CD4-positive, alpha-beta T cell treated with Interleukin-15 for 4 hours (primary cell): ENCODE results near the gene SIX1.

Source experiments
- DNase-seq: peaks from one replicate; pipeline ENCODE4 v3.0.0-alpha.2; 2020; ENCODE audit warnings: low spot score

SIX1 gene

GRCh38 chr14:60648934-60649874 lies at the start of gene SIX1:
Gene SIX1, minus strand, starts transcription at chr14:60649477. Its CDS starts 288 bp downstream, at chr14:60649189.
- DNase-seq: no peak

DNA sequence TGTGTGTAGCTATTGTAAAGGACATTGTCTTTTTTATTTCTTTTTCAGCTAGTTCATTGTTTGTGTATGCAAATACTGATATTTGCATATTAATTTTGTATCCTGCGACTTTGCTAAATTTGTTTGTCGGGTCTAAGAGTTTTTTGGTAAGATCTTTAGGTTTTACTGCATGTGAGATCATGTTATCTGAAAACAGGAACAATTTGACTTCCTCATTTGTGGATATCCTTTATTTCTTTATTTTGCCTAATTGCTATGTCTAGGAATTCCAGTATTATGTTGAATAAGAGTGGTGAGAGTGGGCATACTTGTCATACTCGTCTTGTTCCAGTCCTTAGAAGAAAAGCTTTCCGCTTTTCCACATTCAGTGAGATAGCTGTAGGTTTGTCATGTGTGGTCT lies 46.0 kb upstream of the SIX1 start:
- DNase-seq: no peak

DNA sequence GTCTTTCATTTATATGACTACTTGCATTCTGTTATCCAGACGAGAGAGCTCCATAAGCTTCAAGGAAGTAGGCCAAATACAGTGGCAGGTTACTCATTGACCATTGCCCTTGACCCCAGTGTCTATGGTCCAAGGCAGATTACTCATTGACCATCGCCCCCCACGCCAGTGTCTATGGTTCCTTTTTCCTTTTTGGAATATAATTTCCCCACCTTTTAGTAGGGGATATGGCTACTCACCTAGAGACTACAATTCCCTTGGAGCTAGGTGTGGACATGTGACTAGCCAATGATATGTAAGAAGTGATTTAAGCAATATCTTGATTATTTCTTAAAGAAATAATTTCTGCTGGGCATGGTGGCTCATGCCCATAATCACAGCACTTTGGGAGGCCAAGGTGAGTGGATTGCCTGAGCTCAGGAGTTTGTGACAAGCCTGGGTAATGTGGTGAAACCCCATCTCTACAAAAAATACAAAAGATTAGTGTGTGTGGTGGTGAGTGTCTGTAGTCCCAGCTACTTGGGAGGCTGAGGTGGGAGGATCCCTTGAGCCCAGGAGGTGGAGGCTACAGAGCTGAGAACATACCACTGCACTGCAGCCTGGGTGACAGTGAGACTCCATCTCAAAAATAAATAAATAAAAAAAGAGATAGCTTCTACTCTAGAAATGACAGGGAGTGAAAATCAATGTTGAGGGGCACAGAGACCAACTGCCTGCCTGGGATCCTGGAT lies 42.3 kb upstream of the SIX1 start:
- DNase-seq: no peak

GRCh38 chr14:60686865-60687264 lies 37.6 kb upstream of the SIX1 start:
- no peak for DNase-seq

GRCh38 chr14:60684203-60684602 lies 34.9 kb upstream of the SIX1 start:
- no peak for DNase-seq

GRCh38 chr14:60681271-60681670 lies 32.0 kb upstream of the SIX1 start:
- no peak for DNase-seq

DNA sequence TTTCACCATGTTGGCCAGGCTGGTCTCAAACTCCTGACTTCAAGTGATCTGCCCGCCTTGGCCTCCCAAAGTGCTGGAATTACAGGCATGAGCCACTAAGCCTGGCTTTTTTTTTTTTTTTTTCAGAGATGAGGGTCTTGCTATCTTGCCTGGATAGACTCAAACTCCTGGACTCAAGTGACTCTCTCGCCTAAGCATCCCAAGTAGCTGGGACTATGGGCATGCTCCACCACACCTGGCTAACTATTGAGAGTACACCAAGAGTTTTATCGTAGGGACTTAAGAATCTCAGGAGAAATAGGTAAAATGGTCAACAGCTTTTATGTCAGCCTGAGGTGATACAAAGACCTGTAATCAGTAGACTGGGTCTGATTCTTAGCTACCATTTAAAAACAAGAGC lies 31.2 kb upstream of the SIX1 start:
- DNase-seq: no peak

- DNase-seq: no peak
Measured at GRCh38 chr14:60679566-60680258, 30.4 kb upstream of the SIX1 start.

- DNase-seq: no peak
Measured at GRCh38 chr14:60677701-60678100, 28.4 kb upstream of the SIX1 start.

- no peak for DNase-seq
Measured at GRCh38 chr14:60670989-60671388, 21.7 kb upstream of the SIX1 start.

GRCh38 chr14:60668431-60669112 lies 19.3 kb upstream of the SIX1 start:
- no peak for DNase-seq

DNA sequence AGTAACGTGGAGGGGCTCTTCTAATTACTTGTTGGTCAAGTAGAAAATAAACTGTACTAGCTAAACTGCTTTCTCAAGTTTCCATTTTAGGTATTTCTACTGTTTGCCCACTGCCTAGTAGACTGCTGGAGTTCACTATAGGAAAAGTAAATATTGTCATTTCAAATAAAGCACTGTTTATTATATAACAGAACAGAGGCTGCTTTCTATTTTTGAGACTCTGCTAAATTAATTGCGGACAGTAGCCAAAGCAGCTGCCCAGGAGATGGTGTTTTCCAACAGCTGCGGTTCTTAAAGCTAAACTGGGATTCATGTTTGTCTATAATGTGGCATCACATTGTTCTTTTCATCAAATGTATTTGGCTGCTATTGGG lies 15.9 kb upstream of the SIX1 start:
- no peak for DNase-seq

- no peak for DNase-seq
Measured at GRCh38 chr14:60662982-60663381, 13.7 kb upstream of the SIX1 start.

- DNase-seq: no peak
Measured at GRCh38 chr14:60661721-60662120, 12.4 kb upstream of the SIX1 start.

DNA sequence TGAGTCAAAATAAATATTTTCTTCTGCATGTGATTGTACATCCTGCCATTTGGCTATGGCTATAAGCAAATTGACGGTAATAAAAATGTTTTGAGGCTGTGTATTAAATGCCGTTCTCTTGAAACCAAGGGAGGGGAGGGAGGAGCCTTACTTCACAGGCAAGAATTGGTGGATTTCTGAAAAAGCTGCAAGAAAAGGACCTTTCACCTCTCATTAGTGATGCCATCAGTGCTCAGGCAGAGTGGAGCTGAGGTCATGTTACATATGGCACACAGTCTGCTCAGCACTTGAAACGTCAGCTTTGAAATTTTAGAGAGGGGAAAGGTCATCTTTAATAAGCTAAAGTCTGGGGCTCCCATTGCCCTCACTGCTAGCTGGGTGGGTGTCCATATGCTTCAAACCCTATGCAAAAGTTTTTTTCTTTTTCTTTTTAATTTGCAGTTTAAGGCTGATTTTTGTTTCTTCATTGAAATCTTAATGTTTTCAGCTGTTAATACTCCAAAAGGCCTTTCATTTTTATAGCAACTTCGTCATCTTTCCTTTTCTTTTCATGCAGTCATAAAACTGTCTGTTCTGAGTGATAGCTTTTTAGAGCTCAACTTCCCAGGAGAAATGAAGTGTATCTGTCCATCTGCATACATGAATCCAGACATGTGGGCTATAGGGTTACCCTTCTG lies 9.8 kb upstream of the SIX1 start:
- DNase-seq: no peak

GRCh38 chr14:60658211-60658690 lies 9.0 kb upstream of the SIX1 start:
- DNase-seq: no peak

DNA sequence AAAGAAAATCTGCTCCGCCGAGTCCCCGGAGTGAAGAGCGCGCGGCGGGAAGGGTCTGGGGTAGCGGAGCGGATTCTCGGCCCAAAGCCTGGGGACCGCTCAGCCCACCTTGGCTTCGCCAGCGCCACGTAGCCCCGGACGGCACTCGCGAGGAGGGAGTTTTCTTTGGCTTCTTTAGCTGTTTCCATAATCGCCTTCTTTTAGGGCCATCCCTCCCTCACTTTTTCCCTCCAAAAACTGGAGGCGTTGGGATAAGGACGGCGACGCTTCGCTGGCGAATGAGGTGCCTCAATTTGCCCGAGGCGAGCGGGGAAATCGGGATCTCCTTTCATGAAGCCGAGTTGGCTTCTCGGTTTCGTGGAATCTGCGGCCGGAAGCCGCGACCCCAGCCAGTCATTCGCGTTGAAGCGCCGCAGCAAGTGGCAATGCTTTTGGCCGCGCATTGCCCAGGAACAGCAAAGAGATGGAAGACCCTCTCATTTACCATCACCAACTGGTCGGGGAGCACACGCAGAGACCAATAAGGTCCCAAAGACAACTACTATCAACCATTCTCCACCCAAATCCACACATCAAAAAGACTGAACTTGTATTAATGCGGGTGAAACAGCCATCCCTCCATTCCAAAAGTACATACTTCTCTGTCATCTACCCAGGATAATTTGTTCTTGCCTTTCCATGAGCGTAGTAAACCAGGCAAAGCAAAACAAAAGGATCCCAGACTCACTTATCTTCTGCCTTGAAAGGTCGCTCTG lies 8.4 kb upstream of the SIX1 start:
- no peak for DNase-seq

GRCh38 chr14:60656686-60657455 lies 7.6 kb upstream of the SIX1 start:
- DNase-seq: no peak

DNA sequence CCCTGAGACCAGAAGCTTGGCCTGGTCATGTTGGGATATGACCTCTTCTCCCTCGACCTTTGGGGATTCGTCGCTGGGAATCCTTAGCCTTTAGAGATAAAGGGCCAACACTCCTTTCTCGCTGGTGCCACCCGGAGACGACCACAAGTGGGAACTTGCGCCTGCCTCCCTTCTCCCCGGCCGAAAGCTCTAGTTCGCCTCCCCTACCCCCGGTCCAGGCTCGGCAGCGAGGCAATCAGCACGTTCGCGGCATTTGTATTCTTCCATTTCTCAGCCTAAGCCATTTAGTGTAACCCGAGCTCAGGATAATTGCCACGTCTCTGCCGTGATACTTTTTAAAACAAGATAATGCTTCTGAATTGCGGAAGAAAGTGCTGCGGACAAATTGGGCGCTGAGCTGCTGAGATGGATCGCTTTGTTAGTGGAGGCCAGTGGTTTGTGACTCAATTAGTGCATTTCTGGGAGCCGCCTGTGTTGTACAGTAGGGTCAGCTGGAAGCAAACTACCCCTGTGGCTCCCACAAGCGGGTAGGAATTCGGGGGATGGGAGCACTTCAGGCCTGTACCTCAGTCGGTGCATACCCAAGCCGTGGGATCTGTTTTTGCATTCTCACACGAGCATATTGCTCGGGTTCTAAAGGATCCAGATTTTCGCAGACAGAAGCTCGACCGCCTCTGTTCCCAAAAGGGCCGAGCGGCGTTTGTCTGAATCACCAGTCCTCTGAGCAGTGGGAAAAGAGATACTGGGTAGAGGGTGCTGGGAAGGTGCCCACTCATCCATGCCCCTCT lies 6.8 kb upstream of the SIX1 start:
- DNase-seq: no peak
